Activated naive CD8-positive, alpha-beta T cell treated with anti-CD3 and anti-CD28 coated beads for 36 hours (primary cell): ENCODE measurements around the gene LAMC3. TPM values are rescaled to one million over a fixed set of nuclear protein-coding genes. Genes with fewer than 3 reads are reported as not detected.

ENCODE experiments used
- DNase-seq: peaks from one replicate; pipeline ENCODE4 v3.0.0; 2021
- H3K27ac Mint-ChIP-seq: one replicate; pipeline ENCODE4 v1.8.0; 2022; ENCODE audit warnings: mild to moderate bottlenecking, moderate library complexity, mixed read lengths
- H3K27me3 Mint-ChIP-seq: one replicate; pipeline ENCODE4 v1.8.0; 2022; ENCODE audit warnings: mild to moderate bottlenecking, mixed read lengths
- H3K36me3 Mint-ChIP-seq: one replicate; pipeline ENCODE4 v1.8.0; 2021; ENCODE audit warnings: mild to moderate bottlenecking, mixed read lengths
- H3K4me1 Mint-ChIP-seq: one replicate; pipeline ENCODE4 v1.8.0; 2021; ENCODE audit warnings: mixed read lengths
- H3K4me3 Mint-ChIP-seq: one replicate; pipeline ENCODE4 v1.8.0; 2022; ENCODE audit warnings: mild to moderate bottlenecking, moderate library complexity, mixed read lengths
- H3K9me3 Mint-ChIP-seq: one replicate; pipeline ENCODE4 v1.8.0; 2022; ENCODE audit warnings: mixed read lengths
- total RNA-seq, 2 experiments: library from RNA; stranded (reverse); gene quantifications; one replicate each; pipeline ENCODE4 v1.2.3, GENCODE V29; 2021

LAMC3 gene
- total RNA-seq, 2 experiments from 2014 or later = 0.56 to 0.91 TPM

DNA sequence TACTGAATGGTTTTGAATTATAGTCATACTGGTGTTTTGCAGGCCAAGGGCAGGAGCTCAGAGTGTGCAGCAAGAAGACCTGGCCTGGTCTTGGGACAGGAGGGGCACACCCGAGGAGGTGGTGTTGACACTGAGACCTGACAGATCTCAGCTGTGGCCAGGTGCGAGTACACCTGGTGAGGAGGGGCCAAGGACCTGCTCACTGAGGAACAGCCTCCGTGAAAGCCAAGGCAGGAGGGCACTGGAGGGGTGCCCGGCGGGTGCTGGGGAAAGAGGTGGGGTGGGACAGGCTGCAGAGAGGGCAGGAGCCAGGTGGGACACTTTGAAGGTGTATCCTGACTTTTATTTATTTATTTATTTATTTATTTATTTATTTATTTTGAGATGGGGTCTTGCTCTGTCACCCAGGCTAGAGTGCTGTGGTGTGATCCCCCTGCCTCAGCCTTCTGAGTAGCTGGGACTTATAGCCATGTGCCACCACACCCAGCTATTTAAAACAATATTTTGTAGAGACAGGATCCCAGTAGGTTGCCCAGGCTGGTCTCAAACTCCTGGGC lies 23.3 kb upstream of the LAMC3 start:
- no peaks in the 10 kb centered on the region for H3K4me1 Mint-ChIP-seq
- H3K27me3 Mint-ChIP-seq = no peaks in the 10 kb centered on the region
- no peaks in the 10 kb centered on the region for H3K36me3 Mint-ChIP-seq
- no peak overlapping the region for H3K27ac Mint-ChIP-seq
- H3K4me3 Mint-ChIP-seq = no peak overlapping the region
- no peak for DNase-seq
- no peaks in the 10 kb centered on the region for H3K9me3 Mint-ChIP-seq

DNA sequence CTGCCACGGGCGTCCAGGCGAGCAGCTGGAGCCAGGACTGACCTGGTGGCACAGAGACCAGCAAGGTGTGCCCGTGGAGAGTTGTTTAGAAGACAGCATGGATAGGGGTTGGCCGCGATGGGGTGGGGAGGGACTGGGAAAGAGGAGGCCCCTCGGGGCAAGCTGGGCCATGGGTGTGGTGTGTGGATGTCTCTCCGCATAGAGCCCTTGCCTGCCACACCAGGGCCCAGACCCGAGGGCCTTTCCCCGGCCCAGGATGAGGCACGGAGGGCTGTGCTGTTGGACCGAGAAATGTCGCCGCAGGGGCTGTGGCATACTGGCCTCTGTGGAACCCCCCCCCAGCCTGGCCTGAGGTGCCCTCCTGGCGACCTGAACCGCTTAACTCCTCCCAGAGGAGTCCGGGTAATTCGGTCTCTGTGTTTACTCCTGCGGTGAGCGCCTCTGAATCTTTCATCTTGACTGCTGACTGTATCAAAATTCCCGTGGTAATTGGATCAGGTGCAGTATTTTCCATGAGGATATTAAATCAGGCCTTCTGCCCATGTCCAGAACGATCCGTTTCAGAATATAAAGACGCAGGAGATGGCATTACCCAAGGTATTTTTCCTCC lies 22.5 kb upstream of the LAMC3 start:
- Mint-ChIP-seq H3K27me3 (no peaks in the 10 kb centered on the region), H3K4me1 (no peaks in the 10 kb centered on the region), H3K4me3 (no peak overlapping the region), H3K36me3 (no peaks in the 10 kb centered on the region), H3K9me3 (no peaks in the 10 kb centered on the region), H3K27ac (no peak overlapping the region)
- DNase-seq = no peak

DNA sequence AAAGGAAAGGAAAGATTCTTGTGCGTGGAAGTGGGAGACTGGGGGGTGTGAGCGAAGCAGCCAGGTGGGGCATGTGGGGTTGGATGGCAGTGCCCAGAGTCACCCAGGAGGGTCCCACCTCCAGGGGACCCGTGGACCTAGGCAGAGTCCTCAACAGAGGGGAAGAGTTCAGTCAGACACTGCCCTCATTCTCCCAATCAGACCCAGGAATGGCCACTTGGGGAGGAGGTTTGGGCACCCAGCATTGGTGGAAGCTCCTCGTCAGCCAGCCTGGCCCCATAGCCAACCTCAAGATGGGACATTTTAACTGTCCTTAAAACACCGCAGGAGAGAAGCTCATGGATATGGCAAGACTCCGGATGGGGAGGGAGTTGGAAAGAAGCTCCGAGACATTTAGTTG lies 21.9 kb upstream of the LAMC3 start:
- no peak for DNase-seq
- no peak overlapping the region for H3K4me3 Mint-ChIP-seq
- no peaks in the 10 kb centered on the region for H3K27me3 Mint-ChIP-seq
- H3K36me3 Mint-ChIP-seq = no peaks in the 10 kb centered on the region
- no peak overlapping the region for H3K27ac Mint-ChIP-seq
- no peaks in the 10 kb centered on the region for H3K4me1 Mint-ChIP-seq
- no peaks in the 10 kb centered on the region for H3K9me3 Mint-ChIP-seq

DNA sequence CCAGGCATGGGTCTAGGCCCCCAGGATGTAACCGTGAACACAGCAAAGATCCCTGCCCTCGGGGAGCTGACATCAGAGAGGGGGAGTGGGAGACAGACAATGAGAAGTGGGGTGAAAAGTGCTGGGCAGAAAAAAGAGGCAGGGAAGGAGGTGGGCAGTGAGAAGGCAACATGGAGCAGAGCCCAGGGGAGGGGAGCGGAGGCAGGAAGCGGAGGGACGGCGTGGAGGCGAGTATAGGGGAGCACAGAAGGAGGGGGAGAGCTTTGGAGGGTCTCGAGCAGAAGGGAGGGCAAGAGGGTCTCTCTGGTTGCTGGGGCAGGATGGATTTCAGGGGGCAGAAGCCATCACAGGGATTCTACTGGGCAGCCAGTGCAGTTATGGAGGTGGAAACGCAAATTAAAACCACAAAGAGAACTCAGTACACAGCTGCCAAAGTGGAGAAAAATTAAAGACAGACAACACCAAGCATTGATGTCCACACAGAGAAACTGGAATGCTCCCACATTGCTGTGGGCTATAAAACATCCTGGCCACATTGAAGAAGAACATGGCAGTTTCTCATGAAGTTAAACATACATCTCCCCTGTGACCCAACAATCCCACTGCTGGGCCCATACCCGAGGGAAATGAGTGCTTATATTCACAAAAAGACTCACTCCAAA lies 21.1 kb upstream of the LAMC3 start:
- Mint-ChIP-seq H3K27me3 (no peaks in the 10 kb centered on the region), H3K4me1 (no peaks in the 10 kb centered on the region)

DNA sequence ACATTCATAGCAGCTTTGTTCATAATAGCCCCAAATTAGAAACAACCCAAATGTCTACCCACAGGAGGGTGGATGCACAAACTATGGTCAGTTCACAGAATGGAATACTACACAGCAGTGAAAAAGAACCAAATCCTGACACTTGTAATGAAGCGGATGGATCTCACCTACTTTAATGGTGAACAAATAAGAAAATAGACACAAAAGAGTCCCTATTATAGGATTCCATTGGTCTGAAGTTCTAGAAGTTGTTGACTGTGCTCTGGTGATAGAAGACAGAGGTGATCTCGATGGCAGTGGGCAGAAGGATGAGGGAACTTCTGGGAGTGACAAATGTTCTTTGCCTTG lies 20.6 kb upstream of the LAMC3 start:
- no peaks in the 10 kb centered on the region for H3K27me3 Mint-ChIP-seq
- H3K27ac Mint-ChIP-seq = no peak overlapping the region
- no peaks in the 10 kb centered on the region for H3K9me3 Mint-ChIP-seq
- no peaks in the 10 kb centered on the region for H3K4me1 Mint-ChIP-seq
- no peak overlapping the region for H3K4me3 Mint-ChIP-seq
- no peaks in the 10 kb centered on the region for H3K36me3 Mint-ChIP-seq
- DNase-seq = no peak

More for the DNA sequence above, 21.1 kb upstream of the LAMC3 start:
- Mint-ChIP-seq H3K4me3 (no peak overlapping the region), H3K36me3 (no peaks in the 10 kb centered on the region), H3K27ac (no peak overlapping the region), H3K9me3 (no peaks in the 10 kb centered on the region)
- no peak for DNase-seq

DNA sequence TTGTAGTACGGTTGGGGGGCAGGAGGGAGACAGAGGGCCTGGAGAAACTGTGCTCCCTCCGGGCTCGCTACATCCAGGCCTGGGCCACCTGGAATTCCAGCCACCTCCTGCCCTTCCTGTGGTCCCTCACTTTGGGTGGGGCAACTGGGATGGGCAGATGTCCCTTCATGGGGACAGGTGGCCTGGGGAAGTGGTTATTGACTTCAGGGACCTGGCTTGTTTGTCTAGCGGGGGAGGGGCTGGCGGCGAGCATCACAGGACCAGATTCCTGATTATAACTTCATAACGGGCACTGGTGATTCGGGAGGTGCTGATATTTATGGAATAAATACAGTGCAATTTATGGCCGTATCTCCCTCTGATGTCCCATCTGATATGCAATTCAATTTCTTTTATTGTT lies 20.1 kb upstream of the LAMC3 start:
- no peaks in the 10 kb centered on the region for H3K36me3 Mint-ChIP-seq
- no peak overlapping the region for H3K27ac Mint-ChIP-seq
- no peak overlapping the region for H3K4me3 Mint-ChIP-seq
- no peak for DNase-seq
- H3K4me1 Mint-ChIP-seq = no peaks in the 10 kb centered on the region
- no peaks in the 10 kb centered on the region for H3K27me3 Mint-ChIP-seq
- H3K9me3 Mint-ChIP-seq = no peaks in the 10 kb centered on the region

DNA sequence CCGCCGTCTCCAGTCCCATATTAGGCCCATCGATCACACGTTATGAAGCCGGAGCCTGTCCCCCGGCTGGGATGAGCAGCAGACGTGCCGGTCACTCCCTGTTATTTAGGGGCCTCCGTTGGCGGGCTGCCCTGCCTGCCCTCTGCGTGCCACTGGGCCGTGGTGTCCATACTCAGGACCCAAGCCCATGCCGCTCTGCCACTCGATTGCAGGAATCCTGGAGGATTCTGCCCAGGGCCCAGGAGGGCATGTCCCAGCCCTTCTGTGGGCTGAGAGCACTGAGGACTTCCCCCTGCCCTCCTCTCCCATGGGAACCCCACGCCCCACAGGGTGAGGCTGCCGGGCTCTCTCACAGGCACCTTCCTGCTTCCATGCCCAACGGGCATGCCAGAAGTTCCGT lies 19.6 kb upstream of the LAMC3 start:
- no peaks in the 10 kb centered on the region for H3K36me3 Mint-ChIP-seq
- DNase-seq = no peak
- no peaks in the 10 kb centered on the region for H3K9me3 Mint-ChIP-seq
- no peaks in the 10 kb centered on the region for H3K4me1 Mint-ChIP-seq
- H3K27me3 Mint-ChIP-seq = no peaks in the 10 kb centered on the region
- H3K4me3 Mint-ChIP-seq = no peak overlapping the region
- H3K27ac Mint-ChIP-seq = no peak overlapping the region

DNA sequence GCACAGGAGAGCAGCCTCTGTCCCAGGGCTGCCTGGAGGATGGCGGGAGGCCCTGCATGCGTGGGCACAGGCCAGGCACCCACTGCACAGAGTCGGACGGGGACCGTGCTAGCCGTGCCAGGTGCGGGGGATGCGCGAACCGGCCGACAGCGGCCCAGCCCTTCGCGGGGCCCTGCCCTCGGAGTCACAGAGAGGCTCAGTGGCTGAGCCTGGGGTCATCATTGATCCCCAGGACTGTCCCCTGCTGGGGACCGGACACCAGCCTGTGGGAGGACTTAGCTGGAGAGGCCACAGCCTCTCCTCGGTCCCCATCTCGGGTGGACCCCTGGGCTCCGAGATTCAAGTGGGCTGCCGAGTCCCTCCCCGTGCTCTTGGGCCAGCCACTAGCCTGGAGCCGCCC lies 19.1 kb upstream of the LAMC3 start:
- Mint-ChIP-seq H3K4me1 (no peaks in the 10 kb centered on the region), H3K36me3 (no peaks in the 10 kb centered on the region), H3K27ac (no peak overlapping the region), H3K27me3 (no peaks in the 10 kb centered on the region), H3K4me3 (no peak overlapping the region), H3K9me3 (no peaks in the 10 kb centered on the region)
- DNase-seq = no peak

DNA sequence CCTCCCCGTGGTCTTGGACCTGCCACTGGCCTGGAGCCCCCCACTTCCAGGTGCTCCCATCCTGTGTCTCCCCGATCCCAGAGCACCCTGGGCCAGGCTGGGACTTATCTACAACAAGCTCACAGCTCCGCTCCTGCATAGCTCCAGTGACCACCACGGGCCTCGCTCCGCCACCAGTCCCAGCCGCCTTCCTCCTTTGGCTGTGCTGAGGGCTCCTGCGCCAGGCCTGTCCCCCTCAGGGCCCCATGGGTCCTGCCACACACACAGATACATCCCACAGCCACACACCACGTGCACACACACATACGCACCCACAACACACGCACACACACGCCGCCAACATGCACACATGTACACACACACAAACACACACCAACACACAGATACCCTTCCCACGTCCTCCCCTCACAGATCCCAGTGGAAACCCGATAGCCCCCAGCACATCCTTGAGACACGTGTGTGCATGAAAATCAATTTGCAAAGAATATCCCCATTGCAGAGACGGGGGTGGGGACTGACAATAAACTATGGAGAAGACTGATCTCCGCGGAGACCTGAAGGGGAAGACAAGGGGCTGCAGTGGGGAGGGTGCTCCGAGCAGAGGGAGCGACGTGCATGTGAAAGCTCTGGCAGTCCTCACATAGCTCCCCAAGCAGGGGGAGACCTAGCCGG lies 18.5 kb upstream of the LAMC3 start:
- Mint-ChIP-seq H3K27me3 (no peaks in the 10 kb centered on the region), H3K9me3 (no peaks in the 10 kb centered on the region), H3K4me3 (no peak overlapping the region), H3K27ac (no peak overlapping the region), H3K4me1 (peaks cover 1% of the 10 kb centered on the region), H3K36me3 (no peaks in the 10 kb centered on the region)
- no peak for DNase-seq

DNA sequence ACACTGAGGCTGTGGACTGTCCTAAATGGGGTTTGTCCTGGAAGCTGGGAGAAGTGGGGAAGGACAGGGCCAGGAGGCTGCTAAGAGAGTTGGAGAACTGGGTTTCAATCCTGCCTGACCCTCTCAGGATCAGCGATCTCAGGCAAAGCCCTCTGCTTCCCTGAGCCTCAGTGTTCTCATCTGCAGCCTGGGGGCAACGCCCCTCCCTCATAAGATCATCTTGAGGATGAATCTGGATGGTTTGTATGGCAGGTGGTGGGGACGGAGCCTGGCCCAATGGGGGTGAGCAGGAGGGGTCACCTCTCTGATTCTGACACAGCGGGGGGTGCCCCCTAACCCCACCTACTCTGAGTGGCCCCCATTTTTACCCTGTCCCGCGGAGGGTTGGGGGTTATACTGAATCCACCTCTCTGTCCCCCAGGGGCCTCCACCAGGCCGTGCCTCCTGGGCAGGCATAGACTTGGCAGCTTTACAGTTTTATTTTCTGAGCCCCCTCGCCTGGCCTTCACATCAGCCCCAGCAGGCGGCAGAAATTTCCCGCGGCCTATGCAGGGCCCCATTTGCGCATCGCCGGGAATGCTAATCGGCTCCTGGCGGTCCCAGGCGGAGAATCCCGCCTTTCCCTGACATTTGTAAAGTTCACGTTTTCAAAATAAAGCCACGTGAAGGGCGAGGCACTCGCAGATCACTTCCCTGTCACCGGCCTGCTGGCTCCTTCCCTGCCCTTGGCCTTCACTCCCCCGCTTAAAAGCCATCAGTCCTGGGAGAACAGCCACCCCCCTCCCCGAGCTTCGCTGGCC lies 17.8 kb upstream of the LAMC3 start:
- peaks cover 2% of the 10 kb centered on the region for H3K4me1 Mint-ChIP-seq
- H3K27ac Mint-ChIP-seq = no peak overlapping the region
- no peaks in the 10 kb centered on the region for H3K27me3 Mint-ChIP-seq
- no peaks in the 10 kb centered on the region for H3K9me3 Mint-ChIP-seq
- H3K36me3 Mint-ChIP-seq = no peaks in the 10 kb centered on the region
- DNase-seq = no peak
- no peak overlapping the region for H3K4me3 Mint-ChIP-seq

DNA sequence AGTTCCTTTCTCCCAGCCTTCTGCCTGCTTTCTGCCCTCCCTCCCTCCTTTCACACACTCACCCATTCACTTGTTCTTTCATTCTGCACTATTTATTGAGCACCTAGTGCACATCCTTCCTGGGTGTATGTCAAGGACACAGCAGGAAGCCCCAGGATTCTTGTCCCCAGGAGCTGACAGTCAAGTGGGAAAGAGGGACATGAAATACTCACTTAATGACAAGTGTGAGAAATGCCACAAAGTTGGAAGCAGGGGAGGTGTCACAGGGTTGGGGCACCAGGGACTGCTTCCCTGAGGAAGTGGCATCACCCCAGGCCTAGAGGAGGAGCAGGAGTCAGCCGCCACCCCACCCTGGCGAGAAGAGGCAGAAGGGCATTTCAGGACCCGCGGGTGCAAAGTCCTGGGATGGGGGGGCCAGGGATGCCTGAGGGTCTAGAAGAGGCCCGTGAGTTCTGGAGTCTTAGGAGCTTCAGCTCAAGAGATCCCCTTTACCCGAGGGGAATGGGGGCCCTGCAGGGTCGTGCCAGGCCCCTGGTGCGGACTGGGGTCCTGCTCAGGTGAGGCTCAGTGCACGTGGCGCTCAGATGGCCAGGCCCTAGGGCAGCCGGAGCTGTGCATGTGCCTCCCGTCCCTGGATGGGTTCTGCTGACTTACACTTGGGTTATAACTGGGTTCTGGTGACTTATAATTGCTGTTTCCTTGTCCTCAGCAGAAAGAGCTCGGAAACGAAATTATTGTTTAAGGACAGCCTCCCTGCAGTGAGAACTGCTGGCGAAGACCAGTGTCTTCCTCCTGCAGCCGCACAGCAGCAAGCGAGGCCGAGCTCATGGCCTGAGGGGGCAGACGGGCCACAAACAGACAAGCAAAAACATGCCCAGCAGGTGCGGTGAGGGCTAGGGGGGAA lies 16.9 kb upstream of the LAMC3 start:
- Mint-ChIP-seq H3K4me3 (no peak overlapping the region), H3K27ac (no peak overlapping the region), H3K9me3 (no peaks in the 10 kb centered on the region), H3K4me1 (peaks cover 2% of the 10 kb centered on the region), H3K36me3 (no peaks in the 10 kb centered on the region), H3K27me3 (no peaks in the 10 kb centered on the region)
- no peak for DNase-seq

DNA sequence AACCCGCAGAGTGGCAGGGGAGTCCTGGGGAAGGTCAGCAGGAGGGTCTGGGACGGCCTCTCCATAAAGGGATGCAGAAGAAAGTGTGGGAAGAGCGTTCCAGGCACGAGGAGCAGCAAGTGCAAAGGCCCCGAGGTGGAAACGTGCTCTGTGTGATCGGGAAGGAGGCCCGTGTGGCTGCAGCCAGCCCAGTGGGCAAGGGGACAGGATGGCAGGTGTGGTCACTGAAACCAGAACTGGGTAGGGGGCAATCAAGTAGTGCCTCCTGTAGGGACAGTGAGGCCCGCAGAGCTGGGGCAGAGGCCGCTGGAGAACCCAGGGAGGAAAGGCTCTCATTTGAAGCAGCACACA lies 16.3 kb upstream of the LAMC3 start:
- DNase-seq = no peak
- no peaks in the 10 kb centered on the region for H3K27me3 Mint-ChIP-seq
- H3K4me3 Mint-ChIP-seq = no peak overlapping the region
- no peaks in the 10 kb centered on the region for H3K9me3 Mint-ChIP-seq
- no peaks in the 10 kb centered on the region for H3K36me3 Mint-ChIP-seq
- H3K27ac Mint-ChIP-seq = no peak overlapping the region
- H3K4me1 Mint-ChIP-seq = peaks cover 2% of the 10 kb centered on the region

DNA sequence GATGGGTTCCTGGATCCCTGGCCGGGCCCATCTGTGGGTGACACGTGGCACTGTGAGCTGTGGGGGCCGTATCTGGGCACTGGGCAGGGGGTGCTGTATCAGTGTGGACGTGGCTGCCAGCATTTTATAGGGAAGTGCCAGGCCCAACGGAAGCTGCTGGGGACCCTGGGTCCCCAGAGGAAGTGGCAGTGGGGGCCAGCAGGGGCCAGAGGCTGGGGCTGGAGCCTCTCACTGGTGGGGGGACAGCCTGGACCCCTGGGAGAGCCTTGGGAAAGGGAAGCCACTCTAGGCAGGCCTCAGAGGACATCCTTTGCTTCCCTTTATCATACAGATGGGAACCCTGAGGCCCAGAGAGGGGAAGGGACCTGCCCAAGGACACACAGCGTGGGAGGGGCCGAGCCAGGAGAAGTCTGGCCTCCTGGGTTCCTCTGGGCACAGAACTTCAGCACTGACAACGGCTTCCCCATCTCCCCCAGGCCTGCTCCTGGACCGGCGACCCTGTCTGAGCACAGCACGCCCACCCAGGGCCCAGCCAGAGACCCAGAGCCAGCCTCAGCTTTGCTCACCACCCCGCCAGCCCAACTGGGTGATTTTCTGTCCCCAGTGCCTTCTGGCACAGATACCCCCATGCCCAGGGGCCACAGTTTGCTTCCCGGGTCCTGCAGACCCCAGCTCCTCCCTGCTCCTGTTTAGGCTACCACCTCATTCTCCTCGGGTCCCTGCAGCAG lies 15.5 kb upstream of the LAMC3 start:
- no peak overlapping the region for H3K4me3 Mint-ChIP-seq
- no peaks in the 10 kb centered on the region for H3K36me3 Mint-ChIP-seq
- H3K27me3 Mint-ChIP-seq = no peaks in the 10 kb centered on the region
- H3K4me1 Mint-ChIP-seq = peaks cover 2% of the 10 kb centered on the region
- H3K27ac Mint-ChIP-seq = no peak overlapping the region
- DNase-seq = no peak
- no peaks in the 10 kb centered on the region for H3K9me3 Mint-ChIP-seq
